ENCODE results near the gene TP53BP2. TPM values are rescaled to one million over a fixed set of nuclear protein-coding genes. Genes with fewer than 3 reads are reported as not detected.

TP53BP2 gene
- total RNA-seq, 1 donor from 2014 or later = 22.6 TPM

GRCh38 chr1:223792046-223792445, 53.7 kb downstream of the TP53BP2 start:
- Histone ChIP-seq H3K4me3 (ENCODE audit: low read depth, low read length) (no peak overlapping the region), H3K36me3 (ENCODE audit: control insufficient read depth, insufficient read depth, low read length) (peaks cover 4% of the 10 kb centered on the region), H3K27me3 (ENCODE audit: control insufficient read depth, insufficient read depth, low read length) (no peaks in the 10 kb centered on the region)
- FAIRE-seq = no peak
- TF ChIP-seq CTCF (IDR thresholded peaks at IDR 0.05; ENCODE audit: insufficient read depth, low read length, severe bottlenecking) = no peak
- DNase-seq (ENCODE audit: low read depth) = no peak

- TF ChIP-seq CTCF (IDR thresholded peaks at IDR 0.05; ENCODE audit: insufficient read depth, low read length, severe bottlenecking) = no peak
- no peak for FAIRE-seq
- Histone ChIP-seq H3K4me3 (ENCODE audit: low read depth, low read length) (no peak overlapping the region), H3K36me3 (ENCODE audit: control insufficient read depth, insufficient read depth, low read length) (no peaks in the 10 kb centered on the region), H3K27me3 (ENCODE audit: control insufficient read depth, insufficient read depth, low read length) (no peaks in the 10 kb centered on the region)
- DNase-seq (ENCODE audit: low read depth) = no peak
These were observed 56.9 kb downstream of the TP53BP2 start for GRCh38 chr1:223788746-223789415.

GRCh38 chr1:223785808-223786207, 59.9 kb downstream of the TP53BP2 start:
- peaks cover 2% of the 10 kb centered on the region for H3K36me3 ChIP-seq (ENCODE audit: control insufficient read depth, insufficient read depth, low read length)
- no peak for TF ChIP-seq CTCF (IDR thresholded peaks at IDR 0.05; ENCODE audit: insufficient read depth, low read length, severe bottlenecking)
- DNase-seq (ENCODE audit: low read depth) (no peak), FAIRE-seq (no peak)
- H3K27me3 ChIP-seq (ENCODE audit: control insufficient read depth, insufficient read depth, low read length) = no peaks in the 10 kb centered on the region
- no peak overlapping the region for H3K4me3 ChIP-seq (ENCODE audit: low read depth, low read length)

GRCh38 chr1:223784541-223784940, 61.2 kb downstream of the TP53BP2 start:
- Histone ChIP-seq H3K4me3 (ENCODE audit: low read depth, low read length) (no peak overlapping the region), H3K27me3 (ENCODE audit: control insufficient read depth, insufficient read depth, low read length) (no peaks in the 10 kb centered on the region), H3K36me3 (ENCODE audit: control insufficient read depth, insufficient read depth, low read length) (peaks cover 3% of the 10 kb centered on the region)
- FAIRE-seq (no peak), DNase-seq (ENCODE audit: low read depth) (no peak)
- no peak for TF ChIP-seq CTCF (IDR thresholded peaks at IDR 0.05; ENCODE audit: insufficient read depth, low read length, severe bottlenecking)

GRCh38 chr1:223783676-223784075, 62.1 kb downstream of the TP53BP2 start:
- Histone ChIP-seq H3K27me3 (ENCODE audit: control insufficient read depth, insufficient read depth, low read length) (no peaks in the 10 kb centered on the region), H3K4me3 (ENCODE audit: low read depth, low read length) (no peak overlapping the region), H3K36me3 (ENCODE audit: control insufficient read depth, insufficient read depth, low read length) (peaks cover 3% of the 10 kb centered on the region)
- no peak for TF ChIP-seq CTCF (IDR thresholded peaks at IDR 0.05; ENCODE audit: insufficient read depth, low read length, severe bottlenecking)
- FAIRE-seq (no peak), DNase-seq (ENCODE audit: low read depth) (no peak)

- Histone ChIP-seq H3K4me3 (ENCODE audit: low read depth, low read length) (no peak overlapping the region), H3K27me3 (ENCODE audit: control insufficient read depth, insufficient read depth, low read length) (no peaks in the 10 kb centered on the region), H3K36me3 (ENCODE audit: control insufficient read depth, insufficient read depth, low read length) (peaks cover 3% of the 10 kb centered on the region)
- FAIRE-seq (no peak), DNase-seq (ENCODE audit: low read depth) (no peak)
- no peak for TF ChIP-seq CTCF (IDR thresholded peaks at IDR 0.05; ENCODE audit: insufficient read depth, low read length, severe bottlenecking)
These were observed 64.8 kb downstream of the TP53BP2 start for GRCh38 chr1:223780949-223781348.

All from bronchial epithelial cell (primary cell).